Fibroblast of lung (primary cell): Measurements from ENCODE around the gene C19orf38. TPM values are rescaled to one million over a fixed set of nuclear protein-coding genes. Genes with fewer than 3 reads are reported as not detected.

Source experiments
- DNase-seq, 2 donors: peaks; one replicate each; pipeline versions ENCODE4 v3.0.0 to v3.0.0-alpha.2; 2010; ENCODE audit warnings: low read depth in 2 of 2
- H2AFZ ChIP-seq: 2 replicates; pipeline ENCODE4 v1.5.1; 2012; ENCODE audit warnings: low read length, control low read depth, inconsistent platforms
- H3K27ac ChIP-seq: 2 replicates; pipeline ENCODE4 v1.5.1; 2011; ENCODE audit warnings: low read length, control low read depth; ENCODE audit not compliant: insufficient read depth
- H3K27me3 ChIP-seq: 2 replicates; pipeline ENCODE4 v1.5.1; 2011; ENCODE audit warnings: mild to moderate bottlenecking, low read length; ENCODE audit not compliant: control insufficient read depth, insufficient read depth
- H3K36me3 ChIP-seq: 2 replicates; pipeline ENCODE4 v1.5.1; 2011; ENCODE audit warnings: low read length; ENCODE audit not compliant: control insufficient read depth, insufficient read depth
- H3K4me1 ChIP-seq: 2 replicates; pipeline ENCODE4 v1.5.1; 2011; ENCODE audit warnings: low read length; ENCODE audit not compliant: control insufficient read depth, insufficient read depth; ENCODE audit errors: extremely low read depth
- H3K4me2 ChIP-seq: 2 replicates; pipeline ENCODE4 v1.5.1; 2011; ENCODE audit warnings: low read length, control low read depth; ENCODE audit not compliant: insufficient read depth; ENCODE audit errors: extremely low read depth
- H3K4me3 ChIP-seq, 4 experiments: fragments of 200-600 bp in 1 of 4; sonication (generic) in 1 of 4; replicated peaks in 1 of 4; 2 replicates each; pipeline ENCODE4 v1.5.1; 2011 to 2016; ENCODE audit warnings: low read length in 4 of 4, low read depth in 3 of 4, mild to moderate bottlenecking in 3 of 4, control low read depth in 2 of 4, inconsistent platforms in 1 of 4, mixed read lengths in 1 of 4; ENCODE audit not compliant: insufficient read depth in 1 of 4; ENCODE audit errors: control extremely low read depth in 1 of 4
- H3K79me2 ChIP-seq: 2 replicates; pipeline ENCODE4 v1.5.1; 2012; ENCODE audit warnings: mild to moderate bottlenecking, low read length, inconsistent platforms; ENCODE audit not compliant: control insufficient read depth, insufficient read depth
- H3K9ac ChIP-seq: 2 replicates; pipeline ENCODE4 v1.5.1; 2011; ENCODE audit warnings: mild to moderate bottlenecking, low read length, control low read depth; ENCODE audit not compliant: insufficient read depth
- H3K9me3 ChIP-seq: 2 replicates; pipeline ENCODE4 v1.5.1; 2012; ENCODE audit warnings: low read depth, low read length; ENCODE audit not compliant: control insufficient read depth, insufficient read depth
- H4K20me1 ChIP-seq: 2 replicates; pipeline ENCODE4 v1.5.1; 2011; ENCODE audit warnings: low read length; ENCODE audit not compliant: control insufficient read depth, insufficient read depth; ENCODE audit errors: extremely low read depth
- EZH2 ChIP-seq: IDR thresholded peaks from 2 replicates; pipeline ENCODE4 v1.5.1; 2012; ENCODE audit warnings: low read length, control low read depth, mild to moderate bottlenecking; ENCODE audit errors: missing control alignments
- polyA plus RNA-seq, 2 donors: library from polyadenylated mRNA; depleted of rRNA in 1 of 2; stranded (reverse) in 1 of 2; unstranded in 1 of 2; fragments of >200 nt; gene quantifications; 2 replicates each; pipeline ENCODE4 v1.2.1, GENCODE V29; 2011 to 2012; ENCODE audit warnings: missing spikeins in 1 of 2
- total RNA-seq: library from RNA; depleted of rRNA; stranded (reverse); fragments of >200 nt; gene quantifications from 2 replicates; pipeline ENCODE4 v1.2.1, GENCODE V29; 2014
- TF ChIP-seq, protein P1 (sequence below), 2 donors: IDR thresholded peaks in 1 of 2; conservative IDR thresholded peaks in 1 of 2; 1 replicate in 1 of 2; 2 replicates in 1 of 2; pipeline ENCODE4 v1.5.1; 2011 to 2012; ENCODE audit warnings: low read length in 2 of 2, control low read depth in 1 of 2, inconsistent platforms in 1 of 2, low read depth in 1 of 2, mild to moderate bottlenecking in 1 of 2

Gene C19orf38
- total and polyA plus RNA-seq, 2 donors (not counting 1 experiment from before 2014, with no cell fraction given), result 0.08 to 1.3 TPM

DNA sequence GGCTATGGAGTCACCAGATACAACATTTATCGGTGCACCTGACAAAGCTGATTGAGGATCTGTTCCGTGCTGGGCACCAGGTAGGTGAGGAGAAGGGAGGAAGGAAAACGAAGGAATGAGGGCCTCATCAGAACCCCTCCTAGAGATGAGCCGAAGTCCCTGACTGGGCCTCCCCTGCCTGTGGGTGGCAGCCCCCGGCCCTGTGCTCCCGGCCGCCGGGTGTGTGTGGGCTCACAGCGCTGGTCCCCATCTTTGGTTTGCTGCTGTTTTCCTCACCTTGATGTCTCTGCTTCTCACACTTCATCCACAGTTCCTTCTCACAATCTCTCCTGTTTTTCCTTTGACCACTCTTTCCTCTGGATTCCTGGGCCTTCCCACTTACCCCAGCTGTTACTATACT lies 45.0 kb upstream of the C19orf38 start:
- Histone ChIP-seq H3K79me2 (no peaks in the 10 kb centered on the region), H4K20me1 (no peaks in the 10 kb centered on the region), H2AFZ (no peak overlapping the region), H3K27ac (no peak overlapping the region), H3K4me1 (no peaks in the 10 kb centered on the region), H3K36me3 (peaks cover 35% of the 10 kb centered on the region), H3K4me3 (no peak overlapping the region), H3K4me2 (no peak overlapping the region), H3K9ac (no peak overlapping the region), H3K9me3 (no peaks in the 10 kb centered on the region), H3K27me3 (no peaks in the 10 kb centered on the region)
- DNase-seq, result no peak
- TF ChIP-seq, protein P1, sequence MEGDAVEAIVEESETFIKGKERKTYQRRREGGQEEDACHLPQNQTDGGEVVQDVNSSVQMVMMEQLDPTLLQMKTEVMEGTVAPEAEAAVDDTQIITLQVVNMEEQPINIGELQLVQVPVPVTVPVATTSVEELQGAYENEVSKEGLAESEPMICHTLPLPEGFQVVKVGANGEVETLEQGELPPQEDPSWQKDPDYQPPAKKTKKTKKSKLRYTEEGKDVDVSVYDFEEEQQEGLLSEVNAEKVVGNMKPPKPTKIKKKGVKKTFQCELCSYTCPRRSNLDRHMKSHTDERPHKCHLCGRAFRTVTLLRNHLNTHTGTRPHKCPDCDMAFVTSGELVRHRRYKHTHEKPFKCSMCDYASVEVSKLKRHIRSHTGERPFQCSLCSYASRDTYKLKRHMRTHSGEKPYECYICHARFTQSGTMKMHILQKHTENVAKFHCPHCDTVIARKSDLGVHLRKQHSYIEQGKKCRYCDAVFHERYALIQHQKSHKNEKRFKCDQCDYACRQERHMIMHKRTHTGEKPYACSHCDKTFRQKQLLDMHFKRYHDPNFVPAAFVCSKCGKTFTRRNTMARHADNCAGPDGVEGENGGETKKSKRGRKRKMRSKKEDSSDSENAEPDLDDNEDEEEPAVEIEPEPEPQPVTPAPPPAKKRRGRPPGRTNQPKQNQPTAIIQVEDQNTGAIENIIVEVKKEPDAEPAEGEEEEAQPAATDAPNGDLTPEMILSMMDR (conservative IDR thresholded peaks at IDR 0.05 in 1 of 2, IDR thresholded peaks at IDR 0.05 in 1 of 2; ENCODE audit: low read depth in 1 of 2, low read length in 2 of 2), result no peak
- TF ChIP-seq EZH2, result no peak

DNA sequence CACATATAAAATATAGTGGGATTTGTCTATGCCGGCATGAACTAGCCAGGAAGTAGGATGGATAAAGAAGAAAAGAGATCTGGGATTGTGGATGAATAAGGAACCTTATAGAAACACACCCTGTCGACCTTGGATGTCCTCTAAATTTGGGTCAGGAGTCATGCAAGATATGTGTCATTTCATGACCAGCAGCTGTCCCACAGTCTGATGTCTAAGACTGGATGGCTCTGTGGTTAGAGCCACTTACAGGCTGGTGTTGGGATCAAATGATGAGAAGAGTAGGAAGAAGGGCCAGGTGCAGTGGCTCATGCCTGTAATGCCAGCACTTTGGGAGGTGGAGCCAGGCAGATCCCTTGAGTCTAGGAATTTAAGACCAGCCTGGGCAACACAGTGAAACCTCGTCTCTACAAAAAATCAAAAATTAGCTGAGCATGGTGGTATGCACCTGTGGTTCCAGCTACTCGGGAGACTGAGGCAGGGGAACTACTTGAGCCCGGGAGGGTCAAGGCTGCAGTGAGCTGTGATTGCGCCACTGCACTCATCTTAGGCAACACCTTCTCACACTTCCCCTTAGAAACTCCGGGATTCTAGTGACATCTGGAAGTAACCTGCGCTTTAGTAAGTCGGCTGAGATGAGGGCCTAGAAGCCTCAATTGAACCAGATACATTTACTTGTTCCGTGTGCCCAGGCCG lies 43.0 kb upstream of the C19orf38 start:
- Histone ChIP-seq H3K79me2 (no peaks in the 10 kb centered on the region), H3K27me3 (no peaks in the 10 kb centered on the region), H3K36me3 (peaks cover 32% of the 10 kb centered on the region), H3K4me1 (no peaks in the 10 kb centered on the region), H3K4me3 (no peak overlapping the region), H2AFZ (no peak overlapping the region), H3K4me2 (no peak overlapping the region), H3K9me3 (no peaks in the 10 kb centered on the region), H3K27ac (no peak overlapping the region), H4K20me1 (no peaks in the 10 kb centered on the region), H3K9ac (no peak overlapping the region)
- no peak for DNase-seq
- TF ChIP-seq, protein P1 (conservative IDR thresholded peaks at IDR 0.05 in 1 of 2, IDR thresholded peaks at IDR 0.05 in 1 of 2; ENCODE audit: low read depth in 1 of 2, low read length in 2 of 2), result no peak
- TF ChIP-seq EZH2, result no peak

DNA sequence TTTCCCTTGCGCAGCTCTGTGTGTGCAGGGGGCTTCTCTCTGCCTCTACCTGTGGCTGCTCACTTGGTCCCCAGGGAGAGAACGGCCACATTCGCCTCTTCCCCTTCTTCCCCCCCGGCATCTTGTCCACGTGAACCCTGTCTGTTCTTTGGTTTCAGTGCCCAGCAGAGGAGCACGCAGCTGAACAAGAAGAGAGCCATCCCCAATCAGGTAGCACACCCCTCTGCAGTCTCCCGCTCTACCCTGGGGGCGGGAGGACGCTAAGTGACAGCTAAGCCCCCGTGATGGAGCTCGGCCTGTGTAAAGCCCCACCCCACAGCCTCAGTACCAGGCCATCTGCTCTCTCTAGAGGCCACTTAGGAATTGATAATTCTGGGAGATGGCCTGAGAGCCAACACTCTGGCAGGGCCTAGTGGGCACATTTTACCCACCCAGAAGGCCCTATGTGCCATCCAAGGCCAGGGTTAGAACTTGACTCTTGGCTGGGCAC lies 42.4 kb upstream of the C19orf38 start:
- peaks cover 33% of the 10 kb centered on the region for H3K36me3 ChIP-seq
- no peak for DNase-seq
- no peak overlapping the region for H3K4me2 ChIP-seq
- H3K27me3 ChIP-seq, result no peaks in the 10 kb centered on the region
- H3K9me3 ChIP-seq, result no peaks in the 10 kb centered on the region
- no peak overlapping the region for H3K4me3 ChIP-seq
- no peak overlapping the region for H3K27ac ChIP-seq
- H2AFZ ChIP-seq, result no peak overlapping the region
- TF ChIP-seq EZH2, result no peak
- TF ChIP-seq, protein P1 (conservative IDR thresholded peaks at IDR 0.05 in 1 of 2, IDR thresholded peaks at IDR 0.05 in 1 of 2; ENCODE audit: low read depth in 1 of 2, low read length in 2 of 2), result no peak
- H4K20me1 ChIP-seq, result no peaks in the 10 kb centered on the region
- no peaks in the 10 kb centered on the region for H3K4me1 ChIP-seq
- no peak overlapping the region for H3K9ac ChIP-seq
- H3K79me2 ChIP-seq, result no peaks in the 10 kb centered on the region
